Endodermal cell (in vitro differentiated cells): ENCODE data around the gene GPR171. TPM values are rescaled to one million over a fixed set of nuclear protein-coding genes. Genes with fewer than 3 reads are reported as not detected.

ENCODE experiments used
- DNase-seq: peaks from one replicate; pipeline ENCODE4 v3.0.0-alpha.2; 2017
- H3K27ac ChIP-seq: 2 replicates; pipeline ENCODE4 v1.5.1; 2013; ENCODE audit warnings: mild to moderate bottlenecking, low read depth, low read length, moderate library complexity
- H3K27me3 ChIP-seq: 2 replicates; pipeline ENCODE4 v1.6.1; 2013; ENCODE audit warnings: mild to moderate bottlenecking, low read length, moderate library complexity; ENCODE audit not compliant: insufficient read depth, control insufficient read depth, poor library complexity, severe bottlenecking
- H3K36me3 ChIP-seq: 2 replicates; pipeline ENCODE4 v1.7.0; 2013; ENCODE audit warnings: mild to moderate bottlenecking, low read length, moderate library complexity; ENCODE audit not compliant: control insufficient read depth, insufficient read depth
- H3K4me1 ChIP-seq: one replicate; pipeline ENCODE4 v1.7.0; 2013; ENCODE audit warnings: low read length; ENCODE audit not compliant: control insufficient read depth, insufficient read depth
- H3K4me3 ChIP-seq: 2 replicates; pipeline ENCODE4 v1.5.1; 2013; ENCODE audit warnings: mild to moderate bottlenecking, low read length, moderate library complexity
- H3K9ac ChIP-seq: 2 replicates; pipeline ENCODE4 v1.6.1; 2013; ENCODE audit warnings: mild to moderate bottlenecking, low read length, moderate library complexity; ENCODE audit not compliant: poor library complexity, severe bottlenecking; ENCODE audit errors: extremely low read depth
- H3K9me3 ChIP-seq: 2 replicates; pipeline ENCODE4 v1.6.1; 2013; ENCODE audit warnings: mild to moderate bottlenecking, low read length, moderate library complexity; ENCODE audit not compliant: control insufficient read depth
- H3K27ac Mint-ChIP-seq: 2 replicates; pipeline ENCODE4 v1.8.0; 2020; ENCODE audit warnings: mixed read lengths
- H3K27me3 Mint-ChIP-seq: 2 replicates; pipeline ENCODE4 v1.8.0; 2021; ENCODE audit warnings: mild to moderate bottlenecking, mixed read lengths; ENCODE audit not compliant: insufficient read depth
- H3K36me3 Mint-ChIP-seq: 2 replicates; pipeline ENCODE4 v1.8.0; 2020; ENCODE audit warnings: low read depth, mixed read lengths
- H3K4me1 Mint-ChIP-seq: 2 replicates; pipeline ENCODE4 v1.8.0; 2020; ENCODE audit warnings: mixed read lengths
- H3K4me3 Mint-ChIP-seq: 2 replicates; pipeline ENCODE4 v1.8.0; 2020; ENCODE audit warnings: mild to moderate bottlenecking, moderate library complexity, mixed read lengths
- H3K9me3 Mint-ChIP-seq: 2 replicates; pipeline ENCODE4 v1.8.0; 2020; ENCODE audit warnings: mild to moderate bottlenecking, mixed read lengths
- WGBS, 2 experiments: methylation state at CpG; one replicate each; pipeline versions ENCODE4 v1.1.5 to v1.1.7; 2013; ENCODE audit warnings: missing lambda C conversion rate in 2 of 2, mixed read lengths in 1 of 2; ENCODE audit not compliant: insufficient coverage in 1 of 2, insufficient read length in 1 of 2; 5-methylcytosine and 5-hydroxymethylcytosine counted together
- total RNA-seq, 2 donors: library from RNA; stranded (reverse); fragmentation: NEBNext Ultra II Directional in 1 of 2; extraction: Animal tissue kit (Norgen Biotek cat#: 25700) in 1 of 2; gene quantifications; 2 replicates in 1 of 2; 3 replicates in 1 of 2; pipeline ENCODE4 v1.2.1, GENCODE V29; 2021
- TF ChIP-seq, protein P1 (sequence below): fragments of 200-600 bp; sonication (generic); conservative IDR thresholded peaks from 2 replicates; pipeline ENCODE4 v1.5.0; 2021; ENCODE audit warnings: antibody characterized with exemption, mild to moderate bottlenecking

GPR171 gene
- total RNA-seq, 2 donors from 2014 or later, result not detected

DNA sequence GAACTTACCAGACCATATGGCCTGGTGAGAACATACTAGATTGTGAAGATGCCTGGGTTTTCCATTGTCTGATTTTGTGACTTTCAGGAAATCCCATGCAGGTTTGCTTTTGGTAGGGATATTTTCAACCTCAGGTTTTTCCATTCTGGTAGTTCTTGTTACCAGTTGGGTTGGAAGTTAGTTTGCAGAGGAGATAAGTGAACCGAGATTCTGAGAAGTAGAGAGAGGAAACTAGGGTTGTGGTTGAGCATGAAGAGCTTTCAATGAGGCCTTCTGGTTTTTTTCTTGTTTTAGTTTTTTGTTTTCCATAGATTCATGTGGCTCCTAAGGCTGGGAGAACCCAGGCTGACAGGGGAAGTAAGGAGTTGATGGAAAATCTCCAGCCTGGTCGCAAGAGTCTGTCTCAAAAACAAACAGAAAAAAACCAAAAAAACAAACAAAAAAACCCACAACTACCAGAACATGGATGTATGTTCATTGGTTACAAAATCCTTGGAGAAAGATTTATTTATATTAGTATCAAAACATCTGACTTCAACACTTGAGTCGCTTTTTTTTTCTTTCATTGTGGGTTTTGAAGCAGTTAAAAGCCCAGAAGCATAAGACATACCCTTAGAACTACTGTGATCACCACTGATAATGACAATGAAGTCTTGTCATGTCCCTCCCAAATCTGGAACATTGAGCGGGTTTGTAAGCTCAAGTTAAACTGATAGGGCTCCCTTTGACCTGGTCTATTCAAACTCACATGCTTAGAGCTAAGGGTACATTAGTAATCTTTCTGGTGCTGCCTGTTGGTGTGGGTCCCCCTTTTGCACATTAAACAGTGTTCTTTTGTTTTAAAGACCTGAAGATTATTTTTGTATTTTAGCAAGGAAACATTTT, 3.2 kb downstream of the GPR171 start:
- no peaks in the 10 kb centered on the region for H3K4me1 ChIP-seq
- DNase-seq, result no peak
- Mint-ChIP-seq H3K9me3 (no peaks in the 10 kb centered on the region), H3K4me1 (no peaks in the 10 kb centered on the region), H3K27me3 (no peaks in the 10 kb centered on the region), H3K27ac (no peak overlapping the region), H3K36me3 (no peaks in the 10 kb centered on the region), H3K4me3 (no peak overlapping the region)
- H3K9me3 ChIP-seq, result no peaks in the 10 kb centered on the region
- no peaks in the 10 kb centered on the region for H3K36me3 ChIP-seq
- no peak overlapping the region for H3K9ac ChIP-seq
- H3K27me3 ChIP-seq, result no peaks in the 10 kb centered on the region
- H3K4me3 ChIP-seq, result no peak overlapping the region
- TF ChIP-seq, protein P1, sequence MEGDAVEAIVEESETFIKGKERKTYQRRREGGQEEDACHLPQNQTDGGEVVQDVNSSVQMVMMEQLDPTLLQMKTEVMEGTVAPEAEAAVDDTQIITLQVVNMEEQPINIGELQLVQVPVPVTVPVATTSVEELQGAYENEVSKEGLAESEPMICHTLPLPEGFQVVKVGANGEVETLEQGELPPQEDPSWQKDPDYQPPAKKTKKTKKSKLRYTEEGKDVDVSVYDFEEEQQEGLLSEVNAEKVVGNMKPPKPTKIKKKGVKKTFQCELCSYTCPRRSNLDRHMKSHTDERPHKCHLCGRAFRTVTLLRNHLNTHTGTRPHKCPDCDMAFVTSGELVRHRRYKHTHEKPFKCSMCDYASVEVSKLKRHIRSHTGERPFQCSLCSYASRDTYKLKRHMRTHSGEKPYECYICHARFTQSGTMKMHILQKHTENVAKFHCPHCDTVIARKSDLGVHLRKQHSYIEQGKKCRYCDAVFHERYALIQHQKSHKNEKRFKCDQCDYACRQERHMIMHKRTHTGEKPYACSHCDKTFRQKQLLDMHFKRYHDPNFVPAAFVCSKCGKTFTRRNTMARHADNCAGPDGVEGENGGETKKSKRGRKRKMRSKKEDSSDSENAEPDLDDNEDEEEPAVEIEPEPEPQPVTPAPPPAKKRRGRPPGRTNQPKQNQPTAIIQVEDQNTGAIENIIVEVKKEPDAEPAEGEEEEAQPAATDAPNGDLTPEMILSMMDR, result no peak
- 91 to 100% methylated on average over 2 to 4 of the region's 4 CpGs for WGBS, 2 experiments
- H3K27ac ChIP-seq, result no peak overlapping the region

DNA sequence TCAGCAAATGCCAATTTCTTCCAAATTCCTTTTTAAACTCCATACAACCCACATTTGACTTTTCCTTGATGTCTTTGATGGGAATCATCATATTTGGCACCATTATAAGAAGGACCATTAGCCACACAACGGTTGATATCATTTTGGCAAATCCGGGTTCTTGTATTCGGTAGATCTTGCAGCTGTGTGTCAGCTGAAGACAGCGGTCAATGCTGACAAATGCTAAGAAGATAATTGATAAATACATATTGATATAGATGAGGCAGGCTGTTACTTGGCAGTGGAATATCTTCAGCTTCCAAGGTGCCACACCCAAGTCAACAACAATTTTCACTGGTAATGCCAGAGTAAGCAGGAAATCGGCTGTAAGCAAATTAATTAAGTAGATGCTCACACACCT, 4.2 kb downstream of the GPR171 start:
- DNase-seq, result no peak
- no peak overlapping the region for H3K4me3 ChIP-seq
- no peaks in the 10 kb centered on the region for H3K36me3 ChIP-seq
- no peaks in the 10 kb centered on the region for H3K9me3 ChIP-seq
- no peaks in the 10 kb centered on the region for H3K36me3 Mint-ChIP-seq
- H3K27ac ChIP-seq, result no peak overlapping the region
- no peak overlapping the region for H3K27ac Mint-ChIP-seq
- no peaks in the 10 kb centered on the region for H3K4me1 Mint-ChIP-seq
- H3K27me3 ChIP-seq, result no peaks in the 10 kb centered on the region
- H3K9ac ChIP-seq, result no peak overlapping the region
- no peaks in the 10 kb centered on the region for H3K27me3 Mint-ChIP-seq
- no peaks in the 10 kb centered on the region for H3K9me3 Mint-ChIP-seq
- no peak overlapping the region for H3K4me3 Mint-ChIP-seq
- no peaks in the 10 kb centered on the region for H3K4me1 ChIP-seq
- TF ChIP-seq, protein P1, result no peak
- 94 to 97% methylated on average over 4 to 5 of the region's 5 CpGs for WGBS, 2 experiments

DNA sequence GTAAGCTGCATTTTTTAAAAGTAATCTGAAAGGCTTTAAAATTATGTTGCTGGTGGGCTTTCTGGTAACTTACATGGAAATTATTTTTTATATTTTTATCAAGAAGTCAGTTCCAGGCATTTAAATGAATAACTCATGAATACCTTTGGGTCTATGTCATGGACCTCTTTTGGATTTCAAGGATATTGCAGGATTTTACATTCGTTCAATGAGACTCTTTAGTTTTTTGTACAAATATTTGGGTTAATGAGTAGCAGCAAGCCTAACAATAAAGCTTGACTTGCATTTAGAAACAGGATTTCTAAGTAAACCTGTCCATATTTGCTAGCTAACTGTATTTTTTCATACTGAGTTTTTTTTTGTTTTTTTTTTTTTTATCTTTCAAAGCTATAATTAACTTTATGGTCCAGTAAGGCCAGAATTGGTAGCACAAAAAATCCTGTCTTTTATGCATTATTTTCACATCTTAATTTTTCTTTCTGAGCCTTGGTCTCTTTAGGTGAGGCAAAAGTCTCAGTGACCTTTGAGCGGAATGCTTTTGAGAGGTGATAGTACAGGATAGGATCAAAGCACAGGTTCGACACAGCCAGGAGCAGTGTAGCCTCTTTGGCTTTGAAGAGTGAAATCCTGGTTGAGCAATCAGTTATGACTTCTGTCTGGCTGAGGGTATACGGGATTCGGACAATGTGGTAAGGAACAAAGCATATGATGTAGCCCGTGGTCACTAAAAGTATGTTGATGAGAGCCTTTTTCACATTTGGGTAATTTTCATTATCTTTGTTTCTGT, 4.8 kb downstream of the GPR171 start:
- H3K9me3 ChIP-seq, result no peaks in the 10 kb centered on the region
- no peak overlapping the region for H3K27ac ChIP-seq
- H3K36me3 ChIP-seq, result peaks cover 3% of the 10 kb centered on the region
- TF ChIP-seq, protein P1, result no peak
- H3K27me3 Mint-ChIP-seq, result no peaks in the 10 kb centered on the region
- H3K36me3 Mint-ChIP-seq, result no peaks in the 10 kb centered on the region
- H3K4me1 ChIP-seq, result no peaks in the 10 kb centered on the region
- H3K4me3 Mint-ChIP-seq, result no peak overlapping the region
- H3K27ac Mint-ChIP-seq, result no peak overlapping the region
- H3K9ac ChIP-seq, result no peak overlapping the region
- H3K9me3 Mint-ChIP-seq, result no peaks in the 10 kb centered on the region
- WGBS, 2 experiments, result 93 to 95% methylated on average over 6 of the region's 6 CpGs
- no peak for DNase-seq
- H3K4me1 Mint-ChIP-seq, result no peaks in the 10 kb centered on the region
- H3K4me3 ChIP-seq, result no peak overlapping the region
- H3K27me3 ChIP-seq, result no peaks in the 10 kb centered on the region
